HEK293 (cell line): ENCODE data around the gene CREBL2.

ENCODE experiments used
- CTCF ChIA-PET: fragments of 350-600 bp; formaldehyde crosslinking; extraction: SDS; loops from one replicate; lab custom pipeline; 2021; ENCODE audit warnings: antibody characterized with exemption; lab: Yijun Ruan, JAX
- POLR2A ChIA-PET: fragments of 300-600 bp; formaldehyde crosslinking; extraction: SDS; loops from one replicate; lab custom pipeline; 2020; ENCODE audit warnings: antibody characterized with exemption, inconsistent platforms; lab: Yijun Ruan, JAX
- H3K27ac ChIP-seq: fragments of 200-500 bp; sonication (Bioruptor generic); 2 replicates; pipeline ENCODE4 v1.5.1; 2014; ENCODE audit warnings: low read depth, low read length, control low read depth, inconsistent platforms; ENCODE audit errors: extremely low read depth
- H3K36me3 ChIP-seq, 2 experiments: fragments of 200-500 bp in 1 of 2; sonication (Bioruptor generic) in 1 of 2; 1 replicate in 1 of 2; 2 replicates in 1 of 2; pipeline ENCODE4 v1.5.1; 2014 to 2017; ENCODE audit warnings: inconsistent platforms in 2 of 2, low read length in 2 of 2; ENCODE audit not compliant: control insufficient read depth in 2 of 2, insufficient read depth in 1 of 2
- H3K4me1 ChIP-seq: fragments of 200-500 bp; sonication (Bioruptor generic); 2 replicates; pipeline ENCODE4 v1.5.1; 2014; ENCODE audit warnings: mild to moderate bottlenecking, low read length, inconsistent platforms; ENCODE audit not compliant: control insufficient read depth, insufficient read depth
- H3K4me3 ChIP-seq: 2 replicates; pipeline ENCODE4 v1.5.1; 2011; ENCODE audit warnings: low read depth, mild to moderate bottlenecking, control low read depth, low read length, moderate library complexity
- H3K9me3 ChIP-seq: fragments of 200-500 bp; sonication (Bioruptor generic); 2 replicates; pipeline ENCODE4 v1.5.1; 2014; ENCODE audit warnings: low read depth, low read length, inconsistent platforms; ENCODE audit not compliant: control insufficient read depth, insufficient read depth
- HOXC10 ChIP-seq: sonication (generic); formaldehyde crosslinking; IDR thresholded peaks from 2 replicates; pipeline ENCODE4 v1.8.1; 2023; ENCODE audit warnings: mild to moderate bottlenecking, missing genetic modification reagents
- IKZF3 ChIP-seq: fragments of 450-650 bp; IDR thresholded peaks from 2 replicates; pipeline ENCODE4 v1.5.0; 2018; ENCODE audit warnings: missing biosample characterization, mild to moderate bottlenecking, missing genetic modification characterization, moderate library complexity
- MZF1 ChIP-seq: fragments of 450-650 bp; formaldehyde crosslinking; IDR thresholded peaks from 2 replicates; pipeline ENCODE4 v1.5.1; 2017; ENCODE audit warnings: missing biosample characterization, missing genetic modification characterization, borderline replicate concordance
- OSR2 ChIP-seq: fragments of 450-650 bp; formaldehyde crosslinking; IDR thresholded peaks from 2 replicates; pipeline ENCODE4 v1.5.1; 2016; ENCODE audit warnings: missing biosample characterization, missing genetic modification characterization
- RBAK ChIP-seq: fragments of 450-650 bp; formaldehyde crosslinking; IDR thresholded peaks from 2 replicates; pipeline ENCODE4 v1.5.1; 2016; ENCODE audit warnings: missing biosample characterization, missing genetic modification characterization
- SCRT2 ChIP-seq: fragments of 450-650 bp; formaldehyde crosslinking; IDR thresholded peaks from 2 replicates; pipeline ENCODE4 v1.5.1; 2016; ENCODE audit warnings: missing biosample characterization, missing genetic modification characterization
- SETDB1 ChIP-seq: IDR thresholded peaks from one replicate; pipeline ENCODE4 v1.6.1; 2017; ENCODE audit warnings: mild to moderate bottlenecking, low read length, moderate library complexity, mixed read lengths; ENCODE audit not compliant: insufficient read length
- TRIM28 ChIP-seq: IDR thresholded peaks from 2 replicates; pipeline ENCODE4 v1.6.1; 2011; ENCODE audit warnings: low read length, control low read depth, borderline replicate concordance
- ZFP69B ChIP-seq: fragments of 450-650 bp; formaldehyde crosslinking; IDR thresholded peaks from 2 replicates; pipeline ENCODE4 v1.5.1; 2016; ENCODE audit warnings: missing biosample characterization, missing genetic modification characterization
- ZIC2 ChIP-seq: fragments of 450-650 bp; formaldehyde crosslinking; IDR thresholded peaks from 2 replicates; pipeline ENCODE4 v1.5.1; 2016; ENCODE audit warnings: missing biosample characterization, missing genetic modification characterization
- ZNF23 ChIP-seq: fragments of 450-650 bp; formaldehyde crosslinking; IDR thresholded peaks from 2 replicates; pipeline ENCODE4 v1.5.1; 2016; ENCODE audit warnings: missing biosample characterization, missing genetic modification characterization, borderline replicate concordance
- ZNF302 ChIP-seq: fragments of 450-650 bp; formaldehyde crosslinking; IDR thresholded peaks from 2 replicates; pipeline ENCODE4 v1.5.1; 2016; ENCODE audit warnings: missing biosample characterization, missing genetic modification characterization, low read depth
- ZNF354C ChIP-seq: fragments of 450-650 bp; formaldehyde crosslinking; IDR thresholded peaks from 2 replicates; pipeline ENCODE4 v1.5.1; 2016; ENCODE audit warnings: missing biosample characterization, missing genetic modification characterization, low read depth, borderline replicate concordance
- ZNF37A ChIP-seq: fragments of 450-650 bp; IDR thresholded peaks from 2 replicates; pipeline ENCODE4 v1.5.1; 2018; ENCODE audit warnings: missing biosample characterization, missing genetic modification characterization
- ZNF510 ChIP-seq: fragments of 450-650 bp; formaldehyde crosslinking; IDR thresholded peaks from 2 replicates; pipeline ENCODE4 v1.5.1; 2018; ENCODE audit warnings: mild to moderate bottlenecking, missing genetic modification characterization, missing biosample characterization; ENCODE audit not compliant: insufficient replicate concordance
- ZNF677 ChIP-seq: fragments of 450-650 bp; IDR thresholded peaks from 2 replicates; pipeline ENCODE4 v1.5.0; 2018; ENCODE audit warnings: missing biosample characterization, mild to moderate bottlenecking, missing genetic modification characterization, moderate library complexity
- TF ChIP-seq, protein P1 (sequence below): fragments of 450-650 bp; formaldehyde crosslinking; IDR thresholded peaks from 2 replicates; pipeline ENCODE4 v1.5.1; 2016; ENCODE audit warnings: missing biosample characterization, missing genetic modification characterization
- TF ChIP-seq, protein P2 (sequence below): fragments of 450-650 bp; formaldehyde crosslinking; IDR thresholded peaks from 2 replicates; pipeline ENCODE4 v1.5.1; 2016; ENCODE audit warnings: missing biosample characterization, missing genetic modification characterization, borderline replicate concordance
- TF ChIP-seq, protein P3 (sequence below): fragments of 450-650 bp; formaldehyde crosslinking; IDR thresholded peaks from 2 replicates; pipeline ENCODE4 v1.5.1; 2016; ENCODE audit warnings: missing biosample characterization, missing genetic modification characterization
- TF ChIP-seq, protein P4 (sequence below): fragments of 450-650 bp; formaldehyde crosslinking; optimal IDR thresholded peaks from 2 replicates; pipeline ENCODE3; 2016; ENCODE audit warnings: missing biosample characterization, mild to moderate bottlenecking, missing genetic modification characterization
- TF ChIP-seq, protein P5 (sequence below): fragments of 450-650 bp; formaldehyde crosslinking; IDR thresholded peaks from 2 replicates; pipeline ENCODE4 v1.5.1; 2016; ENCODE audit warnings: missing biosample characterization, missing genetic modification characterization, low read depth
- TF ChIP-seq, protein P6 (sequence below): fragments of 450-650 bp; formaldehyde crosslinking; IDR thresholded peaks from 2 replicates; pipeline ENCODE4 v1.5.1; 2016; ENCODE audit warnings: missing biosample characterization, missing genetic modification characterization

Gene CREBL2

DNA sequence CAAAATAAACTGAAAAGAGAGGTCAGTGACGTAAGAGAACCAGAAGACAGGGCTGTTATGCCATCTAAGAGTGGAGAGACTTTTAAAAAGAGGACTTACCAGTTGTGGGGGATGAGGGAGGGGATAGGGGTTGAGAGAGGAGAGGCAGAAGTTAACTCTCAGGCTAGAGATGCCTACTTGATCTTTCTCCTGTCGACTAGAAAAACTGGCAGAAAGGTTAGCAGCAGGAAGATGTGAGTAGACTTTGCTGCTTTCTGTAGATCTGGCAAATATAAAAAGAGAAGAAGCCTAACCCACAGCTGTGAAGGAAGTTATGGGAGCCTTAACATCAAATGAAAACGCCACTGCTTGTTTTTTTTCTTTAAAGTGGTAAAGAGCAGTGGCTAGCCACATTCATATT, 10.7 kb downstream of the CREBL2 start (continued):
- no peak for TF ChIP-seq ZNF354C (tag by site-specific recombination)
- TF ChIP-seq, protein P1, sequence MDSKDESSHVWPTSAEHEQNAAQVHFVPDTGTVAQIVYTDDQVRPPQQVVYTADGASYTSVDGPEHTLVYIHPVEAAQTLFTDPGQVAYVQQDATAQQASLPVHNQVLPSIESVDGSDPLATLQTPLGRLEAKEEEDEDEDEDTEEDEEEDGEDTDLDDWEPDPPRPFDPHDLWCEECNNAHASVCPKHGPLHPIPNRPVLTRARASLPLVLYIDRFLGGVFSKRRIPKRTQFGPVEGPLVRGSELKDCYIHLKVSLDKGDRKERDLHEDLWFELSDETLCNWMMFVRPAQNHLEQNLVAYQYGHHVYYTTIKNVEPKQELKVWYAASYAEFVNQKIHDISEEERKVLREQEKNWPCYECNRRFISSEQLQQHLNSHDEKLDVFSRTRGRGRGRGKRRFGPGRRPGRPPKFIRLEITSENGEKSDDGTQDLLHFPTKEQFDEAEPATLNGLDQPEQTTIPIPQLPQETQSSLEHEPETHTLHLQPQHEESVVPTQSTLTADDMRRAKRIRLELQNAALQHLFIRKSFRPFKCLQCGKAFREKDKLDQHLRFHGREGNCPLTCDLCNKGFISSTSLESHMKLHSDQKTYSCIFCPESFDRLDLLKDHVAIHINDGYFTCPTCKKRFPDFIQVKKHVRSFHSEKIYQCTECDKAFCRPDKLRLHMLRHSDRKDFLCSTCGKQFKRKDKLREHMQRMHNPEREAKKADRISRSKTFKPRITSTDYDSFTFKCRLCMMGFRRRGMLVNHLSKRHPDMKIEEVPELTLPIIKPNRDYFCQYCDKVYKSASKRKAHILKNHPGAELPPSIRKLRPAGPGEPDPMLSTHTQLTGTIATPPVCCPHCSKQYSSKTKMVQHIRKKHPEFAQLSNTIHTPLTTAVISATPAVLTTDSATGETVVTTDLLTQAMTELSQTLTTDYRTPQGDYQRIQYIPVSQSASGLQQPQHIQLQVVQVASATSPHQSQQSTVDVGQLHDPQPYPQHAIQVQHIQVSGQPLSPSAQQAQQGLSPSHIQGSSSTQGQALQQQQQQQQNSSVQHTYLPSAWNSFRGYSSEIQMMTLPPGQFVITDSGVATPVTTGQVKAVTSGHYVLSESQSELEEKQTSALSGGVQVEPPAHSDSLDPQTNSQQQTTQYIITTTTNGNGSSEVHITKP (tag by site-specific recombination): no peak

DNA sequence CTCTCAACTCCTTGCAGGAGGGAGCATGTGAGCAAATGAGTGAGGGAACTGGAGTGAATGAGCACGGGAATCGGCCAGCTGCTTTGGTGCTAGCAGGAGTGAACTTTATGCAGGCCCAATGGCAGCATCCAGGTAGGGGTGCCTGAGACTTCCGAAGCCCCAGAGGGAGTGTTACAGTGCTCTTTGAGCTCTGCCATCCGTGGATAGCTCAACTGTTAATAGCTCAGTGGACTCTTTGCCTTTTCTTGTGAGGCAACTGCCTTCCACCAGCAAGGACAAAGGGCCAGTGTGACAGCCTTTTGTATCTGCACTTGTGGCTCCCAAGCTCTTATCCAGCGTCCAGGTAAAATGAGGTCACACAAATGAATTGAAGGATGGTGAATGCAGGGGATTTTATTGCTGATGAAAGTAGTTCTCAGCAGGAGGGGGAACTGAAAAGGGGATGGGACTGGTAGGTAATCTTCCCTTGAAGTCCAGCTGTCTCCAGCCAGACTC, 12.9 kb downstream of the CREBL2 start:
- CTCF ChIA-PET: interaction anchor here (0.6 kb wide), 1 partner anchor 253 kb away, joined by 4 read pairs; no protein-coding TSS in a partner anchor
- TF ChIP-seq ZIC2 (tag by site-specific recombination) (no peak), ZNF23 (tag by site-specific recombination) (no peak), MZF1 (tag by site-specific recombination) (peak; percentile 94), SETDB1 (no peak), ZFP69B (tag by site-specific recombination) (no peak), OSR2 (tag by site-specific recombination) (0 out of 2 replicates have a peak, but pooled peaks have one; percentile 8), IKZF3 (tag by site-specific recombination) (0 out of 2 replicates have a peak, but pooled peaks have one; percentile 20), ZNF37A (no peak), RBAK (no peak), ZNF302 (tag by site-specific recombination) (no peak), ZNF677 (tag by site-specific recombination) (no peak), TRIM28 (no peak), HOXC10 (CRISPR knock-in tag) (no peak), ZNF510 (no peak), SCRT2 (peak; percentile 48; the same call in 1 of the 2 replicates)
- TF ChIP-seq, protein P2, sequence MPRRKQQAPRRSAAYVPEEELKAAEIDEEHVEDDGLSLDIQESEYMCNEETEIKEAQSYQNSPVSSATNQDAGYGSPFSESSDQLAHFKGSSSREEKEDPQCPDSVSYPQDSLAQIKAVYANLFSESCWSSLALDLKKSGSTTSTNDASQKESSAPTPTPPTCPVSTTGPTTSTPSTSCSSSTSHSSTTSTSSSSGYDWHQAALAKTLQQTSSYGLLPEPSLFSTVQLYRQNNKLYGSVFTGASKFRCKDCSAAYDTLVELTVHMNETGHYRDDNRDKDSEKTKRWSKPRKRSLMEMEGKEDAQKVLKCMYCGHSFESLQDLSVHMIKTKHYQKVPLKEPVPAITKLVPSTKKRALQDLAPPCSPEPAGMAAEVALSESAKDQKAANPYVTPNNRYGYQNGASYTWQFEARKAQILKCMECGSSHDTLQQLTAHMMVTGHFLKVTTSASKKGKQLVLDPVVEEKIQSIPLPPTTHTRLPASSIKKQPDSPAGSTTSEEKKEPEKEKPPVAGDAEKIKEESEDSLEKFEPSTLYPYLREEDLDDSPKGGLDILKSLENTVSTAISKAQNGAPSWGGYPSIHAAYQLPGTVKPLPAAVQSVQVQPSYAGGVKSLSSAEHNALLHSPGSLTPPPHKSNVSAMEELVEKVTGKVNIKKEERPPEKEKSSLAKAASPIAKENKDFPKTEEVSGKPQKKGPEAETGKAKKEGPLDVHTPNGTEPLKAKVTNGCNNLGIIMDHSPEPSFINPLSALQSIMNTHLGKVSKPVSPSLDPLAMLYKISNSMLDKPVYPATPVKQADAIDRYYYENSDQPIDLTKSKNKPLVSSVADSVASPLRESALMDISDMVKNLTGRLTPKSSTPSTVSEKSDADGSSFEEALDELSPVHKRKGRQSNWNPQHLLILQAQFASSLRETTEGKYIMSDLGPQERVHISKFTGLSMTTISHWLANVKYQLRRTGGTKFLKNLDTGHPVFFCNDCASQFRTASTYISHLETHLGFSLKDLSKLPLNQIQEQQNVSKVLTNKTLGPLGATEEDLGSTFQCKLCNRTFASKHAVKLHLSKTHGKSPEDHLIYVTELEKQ (tag by site-specific recombination): no peak
- TF ChIP-seq, protein P3, sequence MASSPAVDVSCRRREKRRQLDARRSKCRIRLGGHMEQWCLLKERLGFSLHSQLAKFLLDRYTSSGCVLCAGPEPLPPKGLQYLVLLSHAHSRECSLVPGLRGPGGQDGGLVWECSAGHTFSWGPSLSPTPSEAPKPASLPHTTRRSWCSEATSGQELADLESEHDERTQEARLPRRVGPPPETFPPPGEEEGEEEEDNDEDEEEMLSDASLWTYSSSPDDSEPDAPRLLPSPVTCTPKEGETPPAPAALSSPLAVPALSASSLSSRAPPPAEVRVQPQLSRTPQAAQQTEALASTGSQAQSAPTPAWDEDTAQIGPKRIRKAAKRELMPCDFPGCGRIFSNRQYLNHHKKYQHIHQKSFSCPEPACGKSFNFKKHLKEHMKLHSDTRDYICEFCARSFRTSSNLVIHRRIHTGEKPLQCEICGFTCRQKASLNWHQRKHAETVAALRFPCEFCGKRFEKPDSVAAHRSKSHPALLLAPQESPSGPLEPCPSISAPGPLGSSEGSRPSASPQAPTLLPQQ (tag by site-specific recombination): 0 out of 2 replicates have a peak, but pooled peaks have one; percentile 28
- TF ChIP-seq, protein P4, sequence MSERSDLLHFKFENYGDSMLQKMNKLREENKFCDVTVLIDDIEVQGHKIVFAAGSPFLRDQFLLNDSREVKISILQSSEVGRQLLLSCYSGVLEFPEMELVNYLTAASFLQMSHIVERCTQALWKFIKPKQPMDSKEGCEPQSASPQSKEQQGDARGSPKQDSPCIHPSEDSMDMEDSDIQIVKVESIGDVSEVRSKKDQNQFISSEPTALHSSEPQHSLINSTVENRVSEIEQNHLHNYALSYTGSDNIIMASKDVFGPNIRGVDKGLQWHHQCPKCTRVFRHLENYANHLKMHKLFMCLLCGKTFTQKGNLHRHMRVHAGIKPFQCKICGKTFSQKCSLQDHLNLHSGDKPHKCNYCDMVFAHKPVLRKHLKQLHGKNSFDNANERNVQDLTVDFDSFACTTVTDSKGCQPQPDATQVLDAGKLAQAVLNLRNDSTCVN (tag by site-specific recombination): no peak
- TF ChIP-seq, protein P5, sequence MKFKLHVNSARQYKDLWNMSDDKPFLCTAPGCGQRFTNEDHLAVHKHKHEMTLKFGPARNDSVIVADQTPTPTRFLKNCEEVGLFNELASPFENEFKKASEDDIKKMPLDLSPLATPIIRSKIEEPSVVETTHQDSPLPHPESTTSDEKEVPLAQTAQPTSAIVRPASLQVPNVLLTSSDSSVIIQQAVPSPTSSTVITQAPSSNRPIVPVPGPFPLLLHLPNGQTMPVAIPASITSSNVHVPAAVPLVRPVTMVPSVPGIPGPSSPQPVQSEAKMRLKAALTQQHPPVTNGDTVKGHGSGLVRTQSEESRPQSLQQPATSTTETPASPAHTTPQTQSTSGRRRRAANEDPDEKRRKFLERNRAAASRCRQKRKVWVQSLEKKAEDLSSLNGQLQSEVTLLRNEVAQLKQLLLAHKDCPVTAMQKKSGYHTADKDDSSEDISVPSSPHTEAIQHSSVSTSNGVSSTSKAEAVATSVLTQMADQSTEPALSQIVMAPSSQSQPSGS (tag by site-specific recombination): 0 out of 2 replicates have a peak, but pooled peaks have one; percentile 47
- TF ChIP-seq, protein P6, sequence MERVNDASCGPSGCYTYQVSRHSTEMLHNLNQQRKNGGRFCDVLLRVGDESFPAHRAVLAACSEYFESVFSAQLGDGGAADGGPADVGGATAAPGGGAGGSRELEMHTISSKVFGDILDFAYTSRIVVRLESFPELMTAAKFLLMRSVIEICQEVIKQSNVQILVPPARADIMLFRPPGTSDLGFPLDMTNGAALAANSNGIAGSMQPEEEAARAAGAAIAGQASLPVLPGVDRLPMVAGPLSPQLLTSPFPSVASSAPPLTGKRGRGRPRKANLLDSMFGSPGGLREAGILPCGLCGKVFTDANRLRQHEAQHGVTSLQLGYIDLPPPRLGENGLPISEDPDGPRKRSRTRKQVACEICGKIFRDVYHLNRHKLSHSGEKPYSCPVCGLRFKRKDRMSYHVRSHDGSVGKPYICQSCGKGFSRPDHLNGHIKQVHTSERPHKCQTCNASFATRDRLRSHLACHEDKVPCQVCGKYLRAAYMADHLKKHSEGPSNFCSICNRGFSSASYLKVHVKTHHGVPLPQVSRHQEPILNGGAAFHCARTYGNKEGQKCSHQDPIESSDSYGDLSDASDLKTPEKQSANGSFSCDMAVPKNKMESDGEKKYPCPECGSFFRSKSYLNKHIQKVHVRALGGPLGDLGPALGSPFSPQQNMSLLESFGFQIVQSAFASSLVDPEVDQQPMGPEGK: no peak

More for the DNA sequence above, 12.9 kb downstream of the CREBL2 start:
- Histone ChIP-seq H3K9me3 (no peaks in the 10 kb centered on the region), H3K4me1 (peaks cover 18% of the 10 kb centered on the region), H3K4me3 (no peak overlapping the region), H3K27ac (no peak overlapping the region), H3K36me3 (peaks cover 0 to 3% of the 10 kb centered on the region in 2 experiments; a peak in 1 of 3 replicates)
- POLR2A ChIA-PET: no interaction called here
